ENCODE results near the gene ASB18.

ASB18 gene

DNA sequence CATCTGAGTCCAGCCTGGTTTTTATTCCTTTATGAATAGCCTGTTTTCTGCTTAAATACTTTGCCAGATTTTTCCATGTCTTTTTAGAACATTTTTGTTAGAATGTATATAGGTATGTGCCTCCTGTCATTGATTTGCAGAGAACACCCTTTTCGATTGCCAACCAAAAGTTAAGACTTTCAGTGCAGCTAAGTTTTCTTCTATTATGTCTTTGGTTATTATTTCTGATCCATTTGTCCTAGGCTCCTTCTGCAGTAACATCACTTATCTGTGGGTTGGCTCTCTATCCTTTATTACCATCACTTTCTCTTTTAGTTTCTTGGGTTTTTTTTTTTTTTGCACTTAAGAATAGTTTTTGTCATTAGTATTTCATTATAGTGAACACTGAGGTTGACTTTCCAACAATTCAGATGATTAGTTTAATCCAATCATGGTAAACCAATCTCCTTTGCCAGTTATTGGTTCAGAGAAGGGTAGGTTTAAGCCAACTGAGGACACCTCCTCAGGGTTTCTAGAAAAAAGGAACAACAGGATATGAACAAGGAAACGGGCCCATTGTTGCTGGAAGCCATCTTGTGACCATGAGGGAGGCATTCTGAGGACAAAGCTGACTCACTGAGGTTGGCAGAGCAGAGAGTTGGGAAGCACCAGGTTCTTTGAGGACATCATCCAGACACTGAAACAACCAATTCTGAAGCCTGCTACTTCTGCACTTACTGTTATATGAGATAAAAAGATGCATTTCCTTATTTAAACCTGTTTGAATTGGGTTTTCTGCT, 58.1 kb downstream of the ASB18 start:
- no peak for DNase-seq

DNA sequence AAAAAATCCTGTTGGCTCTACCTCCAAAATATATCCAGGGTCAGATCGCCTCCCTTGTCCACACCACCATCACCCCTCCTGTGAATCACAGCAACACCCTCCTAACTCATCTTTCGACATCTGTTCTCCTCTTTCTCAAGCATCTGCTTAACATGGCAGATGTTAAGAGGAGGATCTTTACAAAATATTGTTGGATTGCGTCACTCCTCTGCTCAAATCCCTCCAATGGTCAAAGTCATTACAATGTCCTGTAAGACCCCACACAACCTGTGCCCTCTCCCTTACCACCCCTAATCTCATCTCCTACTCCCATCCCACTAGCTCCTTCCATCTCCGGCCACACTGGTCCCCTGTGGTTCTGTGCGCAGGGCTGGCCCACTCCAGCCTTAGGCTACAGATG, 59.3 kb downstream of the ASB18 start:
- no peak for DNase-seq

DNA sequence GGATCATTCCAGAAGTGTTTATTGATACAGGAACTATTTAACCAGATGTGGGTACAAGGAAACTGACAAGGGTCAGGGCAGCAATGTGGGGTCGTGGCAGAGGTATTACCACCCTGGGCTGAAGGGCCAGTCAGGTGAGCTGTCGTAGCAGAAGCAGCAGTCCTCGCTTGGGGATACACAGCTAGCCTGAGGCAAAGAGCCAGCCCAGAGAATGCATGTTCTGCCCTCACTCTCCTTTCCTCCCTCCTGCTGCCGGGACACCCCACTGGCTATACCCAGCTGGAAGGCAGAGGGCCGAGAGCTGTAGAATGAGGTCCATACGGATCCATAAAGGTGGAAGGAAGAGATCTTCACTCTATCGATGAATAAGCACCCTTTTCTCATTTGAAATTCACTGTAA, 63.8 kb downstream of the ASB18 start:
- DNase-seq = no peak

DNA sequence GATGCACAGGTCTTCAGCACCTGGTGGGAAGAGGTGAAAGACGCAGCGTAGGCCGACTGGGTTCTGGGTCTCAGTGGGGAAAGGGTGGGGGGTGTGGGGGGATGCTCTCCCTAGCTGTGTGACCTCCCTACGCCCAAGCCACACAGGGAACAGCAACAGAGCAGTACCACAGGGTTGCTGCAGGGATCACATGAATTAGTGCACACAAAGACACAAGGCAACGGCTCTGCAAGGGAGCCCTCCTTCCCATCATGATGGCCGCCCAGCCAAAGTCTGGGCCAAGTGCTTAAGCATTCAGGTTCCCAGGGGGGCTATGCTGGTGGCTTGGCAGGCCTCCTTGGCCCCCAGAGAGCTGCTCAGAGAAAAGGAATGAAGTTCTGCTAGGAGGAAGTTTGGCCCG, 67.8 kb downstream of the ASB18 start:
- no peak for DNase-seq

DNA sequence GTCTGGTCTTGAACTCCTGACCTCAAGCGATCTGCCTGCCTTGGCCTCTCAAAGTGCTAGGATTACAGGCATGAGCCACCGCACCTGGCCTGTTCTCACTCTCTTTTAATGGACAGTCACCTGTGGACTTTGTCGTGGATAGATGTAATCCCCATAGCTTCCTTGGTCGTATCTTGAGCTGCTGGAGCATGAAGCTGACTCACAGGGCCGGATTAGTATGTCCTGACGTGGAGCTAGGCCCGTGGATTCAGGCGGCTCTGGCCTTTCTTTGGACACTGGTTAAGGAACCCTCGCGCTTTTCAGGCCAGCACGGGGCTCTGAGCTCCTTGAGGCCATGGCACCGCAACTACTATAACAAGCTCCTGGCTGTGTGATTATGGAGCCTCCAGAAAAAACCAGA, 68.5 kb downstream of the ASB18 start:
- DNase-seq = no peak

DNA sequence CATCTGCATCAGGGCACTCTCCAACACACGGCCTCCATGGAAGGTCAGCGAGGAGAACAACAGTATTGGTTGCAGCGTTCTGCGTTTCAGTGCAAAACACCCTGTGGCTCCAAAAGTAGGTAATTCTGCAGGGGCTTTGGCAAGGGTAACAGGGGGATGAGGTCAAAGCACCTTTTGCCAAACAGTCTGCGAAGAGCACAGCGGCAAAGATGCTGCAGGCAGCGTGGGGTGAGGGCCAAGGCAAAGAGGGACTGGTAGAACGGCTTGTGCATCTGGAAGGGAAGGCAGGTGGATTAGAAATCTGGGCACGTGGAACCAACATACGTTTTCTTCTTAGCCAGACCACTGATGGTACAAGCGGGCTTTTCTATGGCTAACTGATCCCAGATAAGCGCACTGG, 69.4 kb downstream of the ASB18 start:
- no peak for DNase-seq

DNA sequence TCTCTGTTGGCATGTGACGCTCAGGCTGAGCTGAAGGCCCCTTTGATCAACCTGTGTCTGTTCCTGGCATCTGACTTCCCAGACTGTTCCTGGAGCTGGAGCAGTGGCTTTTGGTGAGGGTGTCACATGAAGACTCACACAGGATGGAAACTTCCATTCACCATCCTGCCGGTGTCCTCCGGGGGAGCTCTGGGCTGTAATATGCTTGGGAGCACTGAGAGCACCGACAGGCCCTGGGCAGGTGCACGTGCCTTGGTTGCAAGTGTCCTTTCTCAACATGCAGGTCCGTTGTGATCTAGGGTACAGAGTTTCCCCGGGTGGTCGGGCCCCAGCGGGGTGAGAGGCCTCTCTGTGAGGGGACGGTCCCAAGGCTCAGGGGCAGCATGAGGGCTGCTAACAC, 71.2 kb downstream of the ASB18 start:
- DNase-seq = peak in 1 of 2 experiments; percentile 21

DNA sequence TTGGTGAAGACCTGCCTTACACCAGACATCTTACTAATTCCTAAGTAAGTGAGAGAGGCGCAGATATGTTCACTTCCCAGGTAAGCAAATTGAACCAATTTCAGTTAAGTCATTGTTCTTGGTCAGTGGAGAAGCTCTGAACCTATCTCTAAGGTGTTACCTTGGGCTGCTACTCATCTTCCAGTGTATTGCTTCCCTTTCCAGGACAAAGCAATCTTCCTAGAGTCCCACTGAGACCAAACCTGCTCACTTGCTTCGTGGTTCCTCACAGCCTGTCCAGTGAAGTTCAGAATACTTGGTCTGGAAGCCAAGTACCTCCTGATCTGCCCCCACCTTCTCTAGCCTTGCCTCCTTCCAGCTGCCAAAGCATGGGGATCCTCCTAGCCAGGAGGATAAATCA, 73.5 kb downstream of the ASB18 start:
- DNase-seq = no peak

DNA sequence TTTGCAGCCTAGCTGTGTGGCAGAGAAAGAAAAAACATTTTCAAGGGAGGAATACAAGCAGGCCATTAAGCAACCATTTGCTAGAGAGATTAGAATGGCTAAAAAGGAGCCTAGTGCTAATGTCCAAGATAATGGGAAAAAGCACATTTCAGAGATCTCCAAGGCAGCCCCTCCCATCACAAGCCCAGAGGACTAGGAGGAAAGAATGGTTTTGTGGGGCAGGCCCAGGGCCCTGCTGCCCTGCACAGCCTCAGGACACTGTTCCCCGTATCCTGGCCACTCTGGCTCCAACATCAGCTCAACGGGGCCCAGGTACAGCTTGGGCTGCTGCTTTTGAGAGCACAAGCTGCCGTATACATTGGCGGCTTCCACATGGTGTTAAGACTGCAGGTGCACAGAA, 79.5 kb downstream of the ASB18 start:
- DNase-seq = no peak

DNA sequence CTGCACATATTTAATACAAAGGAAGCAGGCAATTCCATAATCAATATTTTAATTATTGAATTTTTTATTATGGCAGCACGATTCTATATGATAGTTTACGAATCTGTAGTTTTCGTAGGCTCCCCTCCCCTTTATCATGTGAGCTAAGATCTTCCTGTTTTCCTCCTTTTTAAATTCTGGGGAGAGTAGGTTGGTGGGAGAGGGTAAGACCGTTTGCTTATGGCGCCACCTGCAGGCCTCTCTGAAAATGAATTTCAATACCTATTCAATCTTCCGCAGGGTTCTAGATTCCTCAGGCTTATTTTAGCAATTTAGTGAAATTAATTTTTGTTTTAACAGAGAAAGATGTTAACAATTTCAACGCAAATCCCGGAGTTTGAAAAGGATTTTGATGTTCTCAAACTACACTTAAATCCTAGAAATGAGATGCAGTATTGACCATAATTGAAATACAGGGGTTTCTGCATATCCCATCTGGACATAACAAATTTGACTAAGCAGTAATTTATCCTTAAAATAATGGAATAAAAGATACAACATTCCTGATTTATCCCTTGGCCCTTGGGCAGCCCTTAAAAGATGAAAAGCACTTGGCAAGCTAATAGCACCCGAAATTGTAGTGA, 83.3 kb downstream of the ASB18 start:
- peak; percentile 26 to 67 for DNase-seq

DNA sequence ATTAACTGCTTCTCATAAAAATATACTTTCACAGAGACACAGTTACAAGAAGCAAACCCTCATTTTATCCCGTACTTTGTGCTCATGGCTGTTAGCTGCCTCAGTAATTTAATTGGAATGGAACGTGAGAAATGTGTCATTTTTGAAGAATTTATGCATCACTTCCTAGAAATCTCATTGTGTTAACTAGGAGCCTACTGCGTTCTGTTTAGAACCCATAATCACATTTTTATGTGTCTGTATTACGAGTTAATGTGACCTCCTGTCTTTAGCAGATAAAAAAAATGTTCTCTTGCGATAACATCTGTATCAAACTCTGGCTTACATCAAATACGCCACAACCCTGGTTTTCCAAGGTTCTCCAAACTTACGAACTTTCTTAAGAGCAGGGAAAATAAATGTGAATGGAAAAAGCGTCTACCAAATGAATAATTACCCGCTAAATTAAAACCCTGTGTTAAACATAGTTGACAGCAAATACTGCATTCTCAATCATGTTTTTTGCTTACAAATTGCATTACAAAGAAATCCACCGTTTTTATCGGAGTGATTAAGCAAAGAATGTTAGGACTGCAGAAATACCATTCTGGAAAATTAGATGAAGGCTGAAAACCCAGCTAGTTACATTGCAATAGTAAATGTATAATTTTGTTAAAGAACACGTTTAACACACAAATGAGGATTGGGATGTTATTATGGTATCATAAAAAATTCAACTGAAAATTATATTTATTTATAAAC, 84.0 kb downstream of the ASB18 start:
- DNase-seq = no peak

DNA sequence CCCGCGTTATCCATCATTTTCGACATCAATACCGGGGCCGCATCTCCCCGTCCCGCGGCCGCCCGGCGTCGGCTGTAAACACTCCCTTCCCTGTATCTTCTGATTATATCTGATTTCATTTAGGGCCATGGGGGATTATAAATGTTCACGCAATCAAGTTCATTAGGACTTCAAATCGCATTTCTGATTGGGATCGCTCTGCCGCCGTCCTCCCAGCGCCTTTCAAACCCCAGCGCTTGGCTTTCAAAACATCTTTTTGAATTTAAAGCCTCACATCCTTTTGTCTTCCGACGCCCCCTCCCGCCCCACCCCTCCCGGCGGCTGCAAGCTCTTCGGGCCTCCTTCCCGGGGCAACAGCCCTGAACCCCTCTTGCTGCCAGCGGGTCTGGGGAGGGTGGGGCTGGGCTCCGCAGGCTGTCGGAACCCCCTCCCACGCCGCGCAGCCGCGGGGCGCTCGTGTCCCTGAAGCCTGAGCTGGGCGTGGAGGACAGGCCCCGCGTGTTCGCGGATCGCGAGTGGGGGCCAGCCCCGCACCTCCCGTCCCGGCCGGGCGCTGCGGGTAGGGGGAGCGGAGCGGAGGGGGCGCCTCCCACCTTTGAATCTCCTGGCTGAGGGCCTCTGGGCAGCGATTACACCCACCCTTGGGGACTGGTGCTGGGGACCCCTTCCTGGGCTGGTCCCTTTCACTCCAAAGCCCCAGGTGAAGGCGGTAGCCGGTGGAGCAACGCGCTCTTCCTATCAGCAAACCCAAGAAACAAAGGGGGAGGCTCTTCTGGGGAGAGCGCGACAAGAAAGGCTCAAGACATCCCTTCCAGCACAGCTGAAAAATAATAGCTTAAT, 84.8 kb downstream of the ASB18 start:
- DNase-seq = peak in 1 of 2 experiments; percentile 36

DNA sequence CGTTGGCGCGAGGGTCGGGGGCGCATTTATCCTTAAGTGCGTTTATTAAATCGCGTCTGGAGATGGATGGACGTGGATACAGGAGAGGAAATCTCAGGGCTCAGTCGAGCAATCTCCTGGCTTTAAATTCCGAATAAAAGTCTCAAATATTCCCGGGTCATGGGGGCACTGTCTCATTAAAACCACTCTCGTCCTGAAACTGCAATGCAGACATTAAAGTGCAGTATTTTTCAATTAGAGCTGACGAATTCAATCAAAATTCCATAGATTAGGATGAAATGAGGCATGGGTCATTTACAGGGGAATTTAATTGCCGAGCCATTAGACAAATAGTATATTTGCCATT, 85.3 kb downstream of the ASB18 start:
- DNase-seq = no peak

DNA sequence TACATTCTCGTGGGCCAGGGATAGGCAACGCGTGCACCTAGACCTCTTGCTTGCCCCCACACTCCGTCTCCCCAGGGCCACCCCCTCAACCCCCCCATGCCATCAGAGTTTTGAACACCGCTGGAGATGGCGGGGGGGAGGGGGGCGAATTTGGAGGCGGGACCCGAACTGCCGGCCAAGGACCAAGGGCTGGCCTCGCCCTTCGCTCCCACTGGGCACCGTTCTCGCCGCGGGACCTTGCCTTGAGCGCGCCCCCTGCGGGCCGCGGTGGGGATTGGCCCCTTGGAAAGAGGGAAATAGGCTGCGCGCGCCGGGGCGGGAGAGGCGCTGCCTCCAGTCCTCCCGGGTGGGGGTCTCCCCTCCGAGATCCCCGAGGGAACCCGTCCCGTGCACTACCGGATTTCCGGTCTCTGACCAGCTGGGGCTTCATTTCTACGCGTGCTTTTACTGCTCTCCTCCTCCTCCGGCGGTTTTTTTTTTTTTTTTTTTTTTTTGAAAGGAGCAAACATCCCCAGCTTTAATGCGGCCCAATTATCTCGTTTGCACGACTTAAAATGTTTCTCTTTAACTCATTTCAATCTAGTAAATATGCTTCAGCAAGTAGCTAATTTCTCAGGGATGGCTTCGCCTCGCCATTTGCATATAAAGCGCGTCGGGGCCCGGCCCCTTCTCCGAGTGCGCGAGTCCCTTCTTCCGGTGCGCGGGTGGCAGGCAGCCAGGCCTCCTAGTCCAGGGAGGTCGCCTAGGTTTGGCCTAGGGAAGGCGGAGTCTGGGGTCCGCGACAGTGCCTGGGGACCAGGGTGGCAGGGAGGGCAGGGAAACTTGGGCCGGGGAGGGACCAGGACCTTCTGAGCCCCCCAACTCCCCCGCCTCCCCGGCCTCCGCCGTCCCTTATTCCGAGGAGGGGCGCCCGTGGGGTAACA, 86.0 kb downstream of the ASB18 start:
- peak; percentile 56 to 89 for DNase-seq

DNA sequence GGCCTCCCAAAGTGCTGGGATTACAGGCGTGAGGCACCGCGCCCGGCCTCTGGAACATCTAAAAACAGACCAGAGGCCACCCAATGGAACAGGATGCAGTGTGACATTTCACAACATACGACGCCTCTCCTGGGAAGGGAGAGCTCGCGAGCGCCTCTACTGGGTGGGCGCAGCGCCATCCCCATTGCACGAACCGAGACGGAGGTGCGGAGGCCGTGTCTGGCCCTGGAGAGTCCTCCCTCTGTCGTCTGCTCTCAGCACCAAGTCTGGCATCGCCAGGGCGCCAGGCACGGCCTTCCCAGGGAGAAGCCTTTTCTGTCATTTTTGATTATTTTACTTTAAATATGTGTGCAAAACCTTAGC, 86.6 kb downstream of the ASB18 start:
- peak; percentile 25 to 82 for DNase-seq

DNA sequence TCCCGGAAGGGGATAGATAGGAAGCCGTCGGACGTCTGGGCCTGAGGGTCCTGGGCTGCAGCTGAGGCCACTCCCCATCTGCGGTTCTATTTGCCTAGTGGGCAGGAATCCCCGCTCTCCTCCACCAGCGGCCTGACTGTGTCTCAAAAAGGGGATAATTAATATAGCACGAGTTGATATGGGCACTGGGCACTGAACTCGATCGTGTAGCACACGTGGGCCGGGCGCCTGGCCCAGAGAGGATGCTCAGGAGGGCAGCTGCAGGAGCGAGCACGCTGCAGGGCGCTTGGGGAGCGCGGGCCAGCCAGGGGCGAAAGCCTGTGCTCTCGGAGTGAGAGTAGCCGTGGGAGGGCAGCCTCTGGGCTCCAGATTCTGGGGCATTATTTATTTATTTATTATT, 87.3 kb downstream of the ASB18 start:
- no peak for DNase-seq

DNA sequence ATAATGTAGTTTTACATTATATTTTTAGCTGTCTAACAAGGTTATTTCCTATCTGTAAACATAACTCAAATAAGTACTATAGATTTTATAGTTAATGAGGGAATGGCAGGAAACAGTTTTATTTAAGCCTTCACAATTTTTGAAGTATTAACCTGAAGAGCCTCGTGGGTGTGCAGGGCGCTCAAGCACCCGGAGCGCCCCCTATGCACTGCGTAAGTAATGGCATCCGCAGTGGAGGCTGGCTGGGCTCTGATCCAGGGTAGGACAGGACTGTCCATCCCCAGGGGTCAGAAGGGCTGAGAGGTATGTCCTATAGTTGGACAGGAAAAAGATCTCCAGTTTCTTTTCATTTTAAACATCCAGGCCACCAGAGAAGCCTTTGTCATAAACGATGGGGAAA, 87.8 kb downstream of the ASB18 start:
- DNase-seq = peak in 1 of 2 experiments; percentile 63

DNA sequence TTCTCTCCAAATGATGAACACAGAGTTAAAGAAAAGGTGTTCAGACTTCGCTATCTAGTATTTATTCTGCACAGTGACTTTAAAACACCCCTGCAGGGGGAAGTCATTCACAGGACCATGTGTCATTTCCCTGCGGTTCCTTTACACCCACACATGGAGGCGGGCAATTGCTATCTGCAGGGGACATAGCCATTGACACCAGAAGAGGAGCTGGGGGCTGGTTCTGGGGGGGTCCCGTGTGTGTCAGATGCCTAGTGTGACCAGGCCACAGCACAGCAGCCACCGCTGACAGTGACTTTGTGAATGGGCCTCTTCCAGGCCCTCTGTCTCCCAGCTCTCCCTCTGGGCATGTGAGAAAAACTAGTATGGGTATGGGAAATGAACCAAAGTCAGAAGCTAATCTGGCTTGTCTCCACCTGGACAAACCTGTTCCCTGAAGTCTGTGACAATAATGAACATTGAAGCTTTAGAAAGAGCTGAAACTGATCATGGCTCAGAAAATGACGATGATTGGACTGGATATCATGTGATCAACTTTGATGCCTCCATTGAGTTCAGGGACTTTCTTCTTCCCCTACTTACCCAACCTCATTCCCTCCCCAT, 88.6 kb downstream of the ASB18 start:
- DNase-seq = no peak

DNA sequence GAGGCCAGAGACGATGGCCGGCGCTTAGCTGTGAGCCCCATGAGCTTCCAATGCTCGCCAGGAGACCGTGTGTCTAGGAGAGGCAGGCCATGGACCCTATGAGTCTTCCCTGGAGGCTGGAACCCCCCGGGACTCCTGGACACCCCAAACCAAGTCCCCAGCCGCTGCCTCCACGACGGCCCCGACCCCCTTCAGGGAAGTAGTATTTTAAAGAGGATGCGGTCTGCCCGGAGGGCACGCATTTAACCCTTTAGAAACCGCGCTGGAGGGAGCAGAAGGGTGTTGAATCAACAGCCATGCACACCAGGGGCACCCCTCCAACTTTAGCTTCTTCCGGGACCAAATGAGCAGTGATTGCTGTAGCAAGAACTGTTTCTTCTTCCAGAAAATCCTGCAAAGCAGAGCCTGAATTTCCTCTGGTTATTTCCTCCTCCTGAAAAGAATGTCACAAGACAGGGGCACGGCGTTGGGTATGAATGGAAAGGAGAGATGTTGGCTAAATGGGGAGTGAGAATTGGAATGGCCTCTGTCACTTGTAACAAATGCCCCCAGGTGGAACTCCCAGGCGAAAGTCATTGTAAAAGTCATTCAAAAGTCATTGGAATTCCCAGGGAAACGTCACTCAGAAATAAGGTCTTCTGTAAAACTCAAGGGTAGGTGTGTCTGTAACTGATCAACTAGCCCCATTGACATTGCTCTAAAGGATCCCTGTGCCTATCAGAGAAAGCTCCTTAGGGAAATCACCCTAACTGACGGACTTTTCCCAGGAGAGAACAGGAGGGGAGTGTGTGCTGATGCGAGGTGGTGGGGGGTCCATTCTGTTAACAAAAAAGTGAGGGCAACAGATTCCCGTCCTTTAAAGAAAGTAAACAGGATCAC, 90.2 kb downstream of the ASB18 start:
- no peak for DNase-seq

DNA sequence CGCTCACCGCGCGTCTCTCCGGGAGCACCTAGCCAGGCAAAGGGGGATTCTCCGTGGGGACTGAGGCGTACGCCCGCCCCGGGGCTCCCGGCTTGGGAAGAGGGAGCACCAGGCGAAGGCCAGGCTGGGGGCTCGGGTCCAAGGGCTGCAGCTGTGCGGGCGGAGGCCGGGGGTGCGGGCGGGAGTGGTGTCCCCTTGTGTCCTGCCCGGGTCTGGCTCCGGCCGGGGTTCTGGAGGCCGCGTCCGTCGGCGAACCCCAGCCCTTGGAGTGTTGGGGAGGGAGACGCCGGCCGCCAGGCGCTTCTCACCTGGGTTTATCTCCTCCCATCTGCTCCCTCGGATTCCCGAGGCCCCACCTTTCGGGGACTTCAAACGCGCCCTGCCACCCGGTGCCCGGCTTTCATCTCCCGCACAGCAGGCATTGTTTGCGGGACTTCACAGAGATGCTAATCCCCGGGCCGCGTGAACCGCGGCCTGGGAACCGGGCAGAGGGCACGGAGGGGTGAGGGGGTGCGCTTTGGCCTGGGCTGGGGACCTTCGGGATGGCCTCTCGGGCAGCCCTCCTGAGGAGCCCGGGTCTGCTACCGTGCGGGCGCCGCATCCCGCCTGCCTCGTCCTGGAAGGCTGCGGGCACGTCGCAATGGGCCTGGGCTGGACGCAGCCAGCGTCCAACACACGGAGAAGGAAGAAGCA, 91.0 kb downstream of the ASB18 start:
- DNase-seq = no peak

Data from NCI-H526 (cell line).